Motor neuron (in vitro differentiated cells): Measurements from ENCODE around the gene RWDD3. TPM values are rescaled to one million over a fixed set of nuclear protein-coding genes. Genes with fewer than 3 reads are reported as not detected.

ENCODE experiments used
- total RNA-seq, 8 experiments: library from RNA; unstranded; fragments of 300-600 nt; gene quantifications; 2 replicates each; pipeline versions ENCODE4 v1.2.3 to v1.2.4, GENCODE V29; 2022

The RWDD3 gene
- total RNA-seq, 8 experiments from 2014 or later, result 10.9 to 33.6 (median 22.6) TPM

Other genes starting within 250 kb of the RWDD3 start
- gene ALG14, start 161.3 kb upstream of the RWDD3 start, total RNA-seq, result 1 to 10 TPM; 1.4 to 7.4 (median 3.2) TPM
- 1 to 10 TPM in 6 of 8 experiments, under 1 TPM in 2; 0.10 to 6.3 (median 2.3) TPM for gene TLCD4, start 116.9 kb upstream of the RWDD3 start, total RNA-seq